UCSD-AML1 (cell line): ENCODE data around the gene HTR4.

Source experiments
- DNase-seq: peaks from one replicate; lab custom pipeline; 2025; ENCODE audit not compliant: unreplicated experiment; lab: John Stamatoyannopoulos, UW

Gene HTR4

GRCh38 chr5:148438933-148439332 lies 215.4 kb downstream of the HTR4 start:
- DNase-seq: no peak

- no peak for DNase-seq
These were observed 217.1 kb downstream of the HTR4 start for GRCh38 chr5:148437249-148437648.

- DNase-seq: no peak
These were observed 218.3 kb downstream of the HTR4 start for GRCh38 chr5:148436029-148436428.

GRCh38 chr5:148433826-148434225 lies 220.5 kb downstream of the HTR4 start:
- DNase-seq: no peak
